Endothelial cell of umbilical vein (primary cell): ENCODE data around the gene HMGCS2. TPM values are rescaled to one million over a fixed set of nuclear protein-coding genes. Genes with fewer than 3 reads are reported as not detected.

Experiments used
- BruUV-seq: library from RNA; stranded (reverse); fragments of 400-500 nt; replicated peaks from 2 replicates; lab custom pipeline; 2021; lab: Mats Ljungman, UMichigan
- CTCF ChIA-PET: fragments of 300-600, 350-600 bp; sonication (Branson Sonifier 250); formaldehyde crosslinking; loops from one replicate; lab custom pipeline; 2021; ENCODE audit warnings: antibody characterized with exemption, inconsistent platforms; lab: Charles Lee
- POLR2A ChIA-PET: fragments of 300-600, 350-600 bp; sonication (Branson Sonifier 250); formaldehyde crosslinking; loops from one replicate; lab custom pipeline; 2021; ENCODE audit warnings: antibody characterized with exemption, inconsistent platforms; lab: Charles Lee
- DNase-seq: peaks from one replicate; pipeline ENCODE4 v3.0.0-alpha.2; 2011; ENCODE audit warnings: low read depth, low spot score
- FAIRE-seq: peaks from 2 replicates; lab custom pipeline; 2011; peaks lifted over from hg19 to GRCh38; lab: Jason Lieb, UNC
- H2AFZ ChIP-seq: 2 replicates; pipeline ENCODE4 v1.6.0; 2012; ENCODE audit warnings: low read depth, low read length, control low read depth, inconsistent platforms
- H3K27ac ChIP-seq: 2 replicates; pipeline ENCODE4 v1.5.1; 2011; ENCODE audit warnings: low read depth, mild to moderate bottlenecking, control low read depth, low read length, moderate library complexity; ENCODE audit not compliant: insufficient read depth
- H3K27me3 ChIP-seq, 2 experiments: 2 replicates each; pipeline versions ENCODE4 v1.6.0 to v1.6.1; 2011; ENCODE audit warnings: low read length in 2 of 2, mixed read lengths in 1 of 2; ENCODE audit not compliant: control insufficient read depth in 2 of 2, insufficient read depth in 2 of 2
- H3K36me3 ChIP-seq, 2 experiments: 2 replicates in 1 of 2; 3 replicates in 1 of 2; pipeline ENCODE4 v1.5.1; 2011; ENCODE audit warnings: low read length in 2 of 2, mild to moderate bottlenecking in 1 of 2, moderate library complexity in 1 of 2; ENCODE audit not compliant: control insufficient read depth in 2 of 2, insufficient read depth in 2 of 2; ENCODE audit errors: extremely low read depth in 1 of 2
- H3K4me1 ChIP-seq: 3 replicates; pipeline ENCODE4 v1.5.1; 2011; ENCODE audit warnings: mild to moderate bottlenecking, low read length; ENCODE audit not compliant: control insufficient read depth, insufficient read depth; ENCODE audit errors: extremely low read depth
- H3K4me2 ChIP-seq: 2 replicates; pipeline ENCODE4 v1.6.1; 2011; ENCODE audit warnings: low read length, control low read depth, mixed read lengths; ENCODE audit not compliant: insufficient read depth
- H3K4me3 ChIP-seq, 3 experiments: fragments of 200-600 bp in 1 of 3; sonication (generic), shearing (Covaris generic) in 1 of 3; replicated peaks in 1 of 3; 2 replicates each; pipeline ENCODE4 v1.5.1; 2011 to 2016; ENCODE audit warnings: control low read depth in 3 of 3, low read length in 3 of 3, mild to moderate bottlenecking in 2 of 3, inconsistent platforms in 1 of 3, low read depth in 1 of 3, moderate library complexity in 1 of 3; ENCODE audit not compliant: insufficient read depth in 1 of 3
- H3K79me2 ChIP-seq: 2 replicates; pipeline ENCODE4 v1.6.0; 2012; ENCODE audit warnings: low read length, inconsistent platforms; ENCODE audit not compliant: control insufficient read depth, insufficient read depth
- H3K9ac ChIP-seq: replicated peaks from 2 replicates; pipeline ENCODE3; 2011; ENCODE audit warnings: low read length, control low read depth; ENCODE audit not compliant: insufficient read depth; ENCODE audit errors: extremely low read depth
- H3K9me1 ChIP-seq: replicated peaks from 3 replicates; pipeline ENCODE4 v1.6.0; 2011; ENCODE audit warnings: mild to moderate bottlenecking, low read length; ENCODE audit not compliant: control insufficient read depth, insufficient read depth; ENCODE audit errors: extremely low read depth
- H3K9me3 ChIP-seq: replicated peaks from 2 replicates; pipeline ENCODE4 v1.5.1; 2012; ENCODE audit warnings: low read length, inconsistent platforms; ENCODE audit not compliant: control insufficient read depth, insufficient read depth
- H4K20me1 ChIP-seq: replicated peaks from 2 replicates; pipeline ENCODE3; 2011; ENCODE audit warnings: mild to moderate bottlenecking, low read length; ENCODE audit not compliant: control insufficient read depth, insufficient read depth; ENCODE audit errors: extremely low read depth
- EZH2 ChIP-seq: IDR thresholded peaks from 2 replicates; pipeline ENCODE4 v1.6.1; 2012; ENCODE audit warnings: borderline replicate concordance, low read depth, mild to moderate bottlenecking, moderate library complexity, low read length, inconsistent platforms; ENCODE audit not compliant: severe bottlenecking
- FOS ChIP-seq: IDR thresholded peaks from 2 replicates; pipeline ENCODE4 v1.6.1; 2011; ENCODE audit warnings: mild to moderate bottlenecking, low read length, moderate library complexity, borderline replicate concordance; ENCODE audit not compliant: insufficient read depth
- GATA2 ChIP-seq: IDR thresholded peaks from 2 replicates; pipeline ENCODE4 v1.7.0; 2011; ENCODE audit warnings: low read depth, mild to moderate bottlenecking, moderate library complexity, mixed read lengths, low read length; ENCODE audit not compliant: insufficient read length, insufficient read depth
- JUN ChIP-seq: IDR thresholded peaks from 2 replicates; pipeline ENCODE4 v1.6.1; 2011; ENCODE audit warnings: borderline replicate concordance, low read depth; ENCODE audit not compliant: insufficient read length, insufficient read depth
- MYC ChIP-seq: IDR thresholded peaks from one replicate; pipeline ENCODE4 v1.6.1; 2011; ENCODE audit warnings: mild to moderate bottlenecking, low read depth, low read length
- POLR2A ChIP-seq: IDR thresholded peaks from 2 replicates; pipeline ENCODE4 v1.6.1; 2012; ENCODE audit warnings: low read depth, mild to moderate bottlenecking, control low read depth, low read length
- POLR2AphosphoS5 ChIP-seq: IDR thresholded peaks from 2 replicates; pipeline ENCODE4 v1.6.1; 2012; ENCODE audit warnings: low read depth, mild to moderate bottlenecking, control low read depth, low read length, moderate library complexity; ENCODE audit not compliant: insufficient read depth
- dilution Hi-C: fragments of 300-500 bp; cut with MboI; formaldehyde crosslinking; loops from one replicate; pipeline ENCODE4 v1.15.0; 2019; ENCODE audit warnings: low sequenced_read_pairs; ENCODE audit not compliant: extremely low pct_ligation_motif_present
- intact Hi-C: fragments of 100-400 bp; cut with micrococcal nuclease; formaldehyde crosslinking; loops from one replicate; pipeline ENCODE4 v1.10.0; 2022
- polyA plus RNA-seq, 4 experiments: library from polyadenylated mRNA; depleted of rRNA in 3 of 4; stranded (reverse) in 3 of 4; unstranded in 1 of 4; fragments of >200 nt; gene quantifications; 2 replicates each; pipeline versions ENCODE4 v1.2.1 to v1.2.3, GENCODE V29; 2011 to 2012; ENCODE audit warnings: missing spikeins in 1 of 4
- total RNA-seq: library from RNA; stranded (reverse); gene quantifications from 2 replicates; pipeline ENCODE4 v1.2.3, GENCODE V29; 2021
- TF ChIP-seq, protein P1 (sequence below): IDR thresholded peaks from 2 replicates; pipeline ENCODE4 v1.6.1; 2011; ENCODE audit not compliant: insufficient read depth, insufficient read length
- TF ChIP-seq, protein P2 (sequence below), 2 donors: IDR thresholded peaks; 1 replicate in 1 of 2; 2 replicates in 1 of 2; pipeline ENCODE4 v1.5.1; 2011; ENCODE audit warnings: low read length in 2 of 2, mild to moderate bottlenecking in 2 of 2, moderate library complexity in 2 of 2, control low read depth in 1 of 2, inconsistent platforms in 1 of 2, low read depth in 1 of 2; ENCODE audit not compliant: insufficient read depth in 1 of 2; ENCODE audit errors: extremely low read depth in 1 of 2

The HMGCS2 gene
- total and polyA plus RNA-seq, 2 donors (not counting 3 experiments of a cell fraction or from before 2014, with no cell fraction given), result not detected

DNA sequence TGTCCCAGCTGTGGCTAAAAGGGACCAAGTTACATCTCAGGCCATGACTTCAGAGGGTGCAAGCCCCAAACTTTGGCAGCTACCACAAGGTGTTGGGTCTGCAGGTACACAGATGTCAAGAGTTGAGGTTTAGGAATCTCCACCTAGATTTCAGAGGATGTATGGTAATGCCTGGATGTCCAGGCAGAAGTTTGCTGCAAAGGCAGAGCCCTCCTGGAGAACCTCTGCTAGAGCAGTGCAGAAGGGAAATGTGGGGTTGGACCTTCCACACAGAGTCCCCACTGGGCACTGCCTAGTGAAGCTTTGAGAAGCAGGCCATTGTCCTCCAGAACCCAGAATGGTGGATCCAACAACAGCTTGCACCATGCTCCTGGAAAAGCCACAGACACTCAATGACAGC lies 67.0 kb downstream of the HMGCS2 start:
- H4K20me1 ChIP-seq, result no peaks in the 10 kb centered on the region
- intact Hi-C loops, result no loop called here
- H3K9ac ChIP-seq, result no peak overlapping the region
- dilution Hi-C loops, result no loop called here
- H3K79me2 ChIP-seq, result no peaks in the 10 kb centered on the region
- no peak overlapping the region for H3K4me3 ChIP-seq
- no peak overlapping the region for H3K27ac ChIP-seq
- no TSS peak for BruUV-seq
- no peaks in the 10 kb centered on the region for H3K4me1 ChIP-seq
- no peak overlapping the region for H3K4me2 ChIP-seq
- no peaks in the 10 kb centered on the region for H3K36me3 ChIP-seq
- H3K27me3 ChIP-seq, result peaks cover 13 to 14% of the 10 kb centered on the region in 2 experiments
- no peaks in the 10 kb centered on the region for H3K9me3 ChIP-seq
- FAIRE-seq (no peak), DNase-seq (no peak)
- no peak overlapping the region for H2AFZ ChIP-seq
- ChIA-PET POLR2A (no interaction called here), CTCF (no interaction called here)
- H3K9me1 ChIP-seq, result no peaks in the 10 kb centered on the region
- TF ChIP-seq GATA2 (no peak), POLR2AphosphoS5 (no peak), FOS (no peak), MYC (no peak), EZH2 (no peak), JUN (no peak), POLR2A (no peak)
- TF ChIP-seq, protein P1, sequence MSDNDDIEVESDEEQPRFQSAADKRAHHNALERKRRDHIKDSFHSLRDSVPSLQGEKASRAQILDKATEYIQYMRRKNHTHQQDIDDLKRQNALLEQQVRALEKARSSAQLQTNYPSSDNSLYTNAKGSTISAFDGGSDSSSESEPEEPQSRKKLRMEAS, result no peak
- TF ChIP-seq, protein P2, sequence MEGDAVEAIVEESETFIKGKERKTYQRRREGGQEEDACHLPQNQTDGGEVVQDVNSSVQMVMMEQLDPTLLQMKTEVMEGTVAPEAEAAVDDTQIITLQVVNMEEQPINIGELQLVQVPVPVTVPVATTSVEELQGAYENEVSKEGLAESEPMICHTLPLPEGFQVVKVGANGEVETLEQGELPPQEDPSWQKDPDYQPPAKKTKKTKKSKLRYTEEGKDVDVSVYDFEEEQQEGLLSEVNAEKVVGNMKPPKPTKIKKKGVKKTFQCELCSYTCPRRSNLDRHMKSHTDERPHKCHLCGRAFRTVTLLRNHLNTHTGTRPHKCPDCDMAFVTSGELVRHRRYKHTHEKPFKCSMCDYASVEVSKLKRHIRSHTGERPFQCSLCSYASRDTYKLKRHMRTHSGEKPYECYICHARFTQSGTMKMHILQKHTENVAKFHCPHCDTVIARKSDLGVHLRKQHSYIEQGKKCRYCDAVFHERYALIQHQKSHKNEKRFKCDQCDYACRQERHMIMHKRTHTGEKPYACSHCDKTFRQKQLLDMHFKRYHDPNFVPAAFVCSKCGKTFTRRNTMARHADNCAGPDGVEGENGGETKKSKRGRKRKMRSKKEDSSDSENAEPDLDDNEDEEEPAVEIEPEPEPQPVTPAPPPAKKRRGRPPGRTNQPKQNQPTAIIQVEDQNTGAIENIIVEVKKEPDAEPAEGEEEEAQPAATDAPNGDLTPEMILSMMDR (IDR thresholded peaks at IDR 0.05; ENCODE audit: extremely low read depth in 1 of 2, insufficient read depth in 1 of 2, low read depth in 1 of 2, low read length in 2 of 2), result no peak
